G401 (cell line): ENCODE results near the gene DPH1. TPM values are rescaled to one million over a fixed set of nuclear protein-coding genes. Genes with fewer than 3 reads are reported as not detected.

Experiments
- DNase-seq: peaks from one replicate; pipeline ENCODE4 v3.0.0-alpha.2; 2015; ENCODE audit warnings: low spot score
- in situ Hi-C: cut with HindIII; loops from 2 replicates; pipeline ENCODE4 v1.10.0; 2016; ENCODE audit warnings: low sequenced_read_pairs, mixed read lengths
- total RNA-seq: library from RNA; depleted of rRNA; stranded (reverse); fragments of >200 nt; shearing (Covaris generic); gene quantifications from 2 replicates; pipeline ENCODE4 v1.2.3, GENCODE V29; 2014

Gene DPH1
- total RNA-seq, 1 experiment from 2014 or later: 56.7 TPM

GRCh38 chr17:2024572-2025219 lies 5.3 kb upstream of the DPH1 start:
- in situ Hi-C loops: loop anchor here (25.0 kb wide), 1 partner anchor 137 kb away; no protein-coding TSS in a partner anchor

GRCh38 chr17:2025220-2025621 lies 4.7 kb upstream of the DPH1 start, which contains the start of gene RTN4RL1:
RTN4RL1 (minus strand) TSS chr17:2025334; CDS start chr17:2024865, 469 bp downstream.
- DNase-seq: peak; percentile 90
- in situ Hi-C loops: loop anchor here (25.0 kb wide), 1 partner anchor 138 kb away; no protein-coding TSS in a partner anchor

More at GRCh38 chr17:2024572-2025219, 5.3 kb upstream of the DPH1 start:
- DNase-seq: no peak

GRCh38 chr17:2025622-2026309 lies 4.2 kb upstream of the DPH1 start:
- in situ Hi-C loops: loop anchor here (25.0 kb wide), 1 partner anchor 138 kb away; no protein-coding TSS in a partner anchor
- DNase-seq: peak; percentile 64

- in situ Hi-C loops: loop anchor here (25.0 kb wide), 1 partner anchor 140 kb away; no protein-coding TSS in a partner anchor
Measured at GRCh38 chr17:2027528-2028233, 2.3 kb upstream of the DPH1 start.

GRCh38 chr17:2028234-2028614 lies 1.7 kb upstream of the DPH1 start:
- DNase-seq: no peak
- in situ Hi-C loops: loop anchor here (25.0 kb wide), 1 partner anchor 141 kb away; no protein-coding TSS in a partner anchor

More at GRCh38 chr17:2027528-2028233, 2.3 kb upstream of the DPH1 start:
- no peak for DNase-seq

GRCh38 chr17:2028737-2029136 lies 1.2 kb upstream of the DPH1 start:
- DNase-seq: no peak
- in situ Hi-C loops: loop anchor here (25.0 kb wide), 1 partner anchor 141 kb away; no protein-coding TSS in a partner anchor

- in situ Hi-C loops: loop anchor here (25.0 kb wide), 1 partner anchor 143 kb away; no protein-coding TSS in a partner anchor
- DNase-seq: no peak
Measured at GRCh38 chr17:2030779-2031163, 818 bp downstream of the DPH1 start.

GRCh38 chr17:2033153-2033552 lies 3.2 kb downstream of the DPH1 start:
- no peak for DNase-seq
- in situ Hi-C loops: loop anchor here (25.0 kb wide), 1 partner anchor 146 kb away; no protein-coding TSS in a partner anchor

GRCh38 chr17:2034157-2034556 lies 4.2 kb downstream of the DPH1 start:
- in situ Hi-C loops: loop anchor here (25.0 kb wide), 1 partner anchor 147 kb away; no protein-coding TSS in a partner anchor
- DNase-seq: no peak

GRCh38 chr17:2034806-2035540 lies 5.0 kb downstream of the DPH1 start:
- DNase-seq: no peak
- in situ Hi-C loops: loop anchor here (25.0 kb wide), 1 partner anchor 148 kb away; no protein-coding TSS in a partner anchor

GRCh38 chr17:2035541-2036488 lies 5.9 kb downstream of the DPH1 start:
- no peak for DNase-seq
- in situ Hi-C loops: loop anchor here (25.0 kb wide), 1 partner anchor 149 kb away; no protein-coding TSS in a partner anchor

- in situ Hi-C loops: loop anchor here (25.0 kb wide), 1 partner anchor 150 kb away; no protein-coding TSS in a partner anchor
Measured at GRCh38 chr17:2037155-2037554, 7.2 kb downstream of the DPH1 start.

GRCh38 chr17:2040219-2040827 lies 10.4 kb downstream of the DPH1 start:
- no peak for DNase-seq
- in situ Hi-C loops: loop anchor here (25.0 kb wide), 1 partner anchor 153 kb away; no protein-coding TSS in a partner anchor

More at GRCh38 chr17:2037155-2037554, 7.2 kb downstream of the DPH1 start:
- no peak for DNase-seq

- DNase-seq: no peak
- in situ Hi-C loops: loop anchor here (25.0 kb wide), 1 partner anchor 154 kb away; no protein-coding TSS in a partner anchor
Measured at GRCh38 chr17:2040942-2041560, 11.1 kb downstream of the DPH1 start.

GRCh38 chr17:2041561-2042389 lies 11.8 kb downstream of the DPH1 start, which contains the start of gene OVCA2:
OVCA2 (plus strand) TSS chr17:2042022; CDS start chr17:2042048, 26 bp downstream.
- in situ Hi-C loops: loop anchor here (25.0 kb wide), 1 partner anchor 154 kb away; no protein-coding TSS in a partner anchor
- peak; percentile 96 for DNase-seq
